Fibroblast of pulmonary artery (primary cell): Measurements from ENCODE around the gene LRRK1.
A peak's percentile ranks its signal among the peaks of the same experiment; 100 is the strongest.

Experiments
- DNase-seq: peaks from one replicate; pipeline ENCODE4 v3.0.0-alpha.2; 2010; ENCODE audit warnings: low read depth
- H3K4me3 ChIP-seq: replicated peaks from 2 replicates; pipeline ENCODE4 v1.5.1; 2011; ENCODE audit warnings: low read depth, mild to moderate bottlenecking, control low read depth, low read length, moderate library complexity
- CTCF ChIP-seq: IDR thresholded peaks from 2 replicates; pipeline ENCODE4 v1.5.1; 2011; ENCODE audit warnings: mild to moderate bottlenecking, control low read depth, low read length, inconsistent platforms; ENCODE audit errors: missing control alignments

Gene LRRK1

GRCh38 chr15:101056366-101057334, 137.5 kb downstream of the LRRK1 start:
- peak; percentile 56 for DNase-seq
- no peak for TF ChIP-seq CTCF
- H3K4me3 ChIP-seq = no peak overlapping the region

GRCh38 chr15:101057841-101058407, 138.8 kb downstream of the LRRK1 start:
- H3K4me3 ChIP-seq = no peak overlapping the region
- DNase-seq = no peak
- no peak for TF ChIP-seq CTCF

GRCh38 chr15:101058735-101059134, 139.6 kb downstream of the LRRK1 start:
- TF ChIP-seq CTCF = no peak
- no peak for DNase-seq
- H3K4me3 ChIP-seq = no peak overlapping the region

GRCh38 chr15:101059381-101060341, 140.5 kb downstream of the LRRK1 start:
- no peak for DNase-seq
- TF ChIP-seq CTCF = no peak
- no peak overlapping the region for H3K4me3 ChIP-seq

- TF ChIP-seq CTCF = no peak
- no peak for DNase-seq
- H3K4me3 ChIP-seq = no peak overlapping the region
Observed at GRCh38 chr15:101060576-101061551, 141.7 kb downstream of the LRRK1 start.

- no peak for DNase-seq
- no peak for TF ChIP-seq CTCF
- H3K4me3 ChIP-seq = no peak overlapping the region
Observed at GRCh38 chr15:101062063-101062462, 142.9 kb downstream of the LRRK1 start.
